C4-2B (cell line): ENCODE results near the gene C11orf65.

Experiments
- H3K27ac ChIP-seq: fragments of 450-650 bp; 2 replicates; pipeline ENCODE4 v1.5.1; 2017
- CTCF ChIP-seq: fragments of 450-650 bp; conservative IDR thresholded peaks from 2 replicates; pipeline ENCODE4 v1.5.1; 2017; ENCODE audit warnings: mild to moderate bottlenecking
- ZFX ChIP-seq: fragments of 450-650 bp; IDR thresholded peaks from 2 replicates; pipeline ENCODE4 v1.6.1; 2017

The C11orf65 gene

GRCh38 chr11:108500721-108501120, 33.4 kb upstream of the C11orf65 start:
- H3K27ac ChIP-seq, result no peak overlapping the region

GRCh38 chr11:108500169-108500568, 32.8 kb upstream of the C11orf65 start:
- TF ChIP-seq ZFX, result no peak
- no peak for TF ChIP-seq CTCF
- H3K27ac ChIP-seq, result no peak overlapping the region

More at GRCh38 chr11:108500721-108501120, 33.4 kb upstream of the C11orf65 start:
- no peak for TF ChIP-seq ZFX
- TF ChIP-seq CTCF, result no peak

- TF ChIP-seq ZFX (no peak), CTCF (no peak)
Measured at GRCh38 chr11:108498816-108499408, 31.6 kb upstream of the C11orf65 start.

GRCh38 chr11:108498046-108498815, 30.9 kb upstream of the C11orf65 start, which contains the start of gene POGLUT3:
Gene POGLUT3, minus strand, starts transcription at chr11:108498384. Its CDS starts 18 bp downstream, at chr11:108498366.
- peak within 1 kb of the TSS; percentile 35 for H3K27ac ChIP-seq
- TF ChIP-seq ZFX (no peak), CTCF (no peak)

More at GRCh38 chr11:108498816-108499408, 31.6 kb upstream of the C11orf65 start:
- no peak overlapping the region for H3K27ac ChIP-seq

GRCh38 chr11:108497317-108498045, 30.2 kb upstream of the C11orf65 start:
- TF ChIP-seq CTCF (no peak), ZFX (no peak)
- peak overlapping the region; percentile 35 for H3K27ac ChIP-seq

- peak overlapping the region; percentile 35; the same call in 1 of the 2 replicates for H3K27ac ChIP-seq
- TF ChIP-seq CTCF, result no peak
Measured at GRCh38 chr11:108496643-108497256, 29.4 kb upstream of the C11orf65 start.
